ENCODE data around the gene KEL.

The KEL gene

DNA sequence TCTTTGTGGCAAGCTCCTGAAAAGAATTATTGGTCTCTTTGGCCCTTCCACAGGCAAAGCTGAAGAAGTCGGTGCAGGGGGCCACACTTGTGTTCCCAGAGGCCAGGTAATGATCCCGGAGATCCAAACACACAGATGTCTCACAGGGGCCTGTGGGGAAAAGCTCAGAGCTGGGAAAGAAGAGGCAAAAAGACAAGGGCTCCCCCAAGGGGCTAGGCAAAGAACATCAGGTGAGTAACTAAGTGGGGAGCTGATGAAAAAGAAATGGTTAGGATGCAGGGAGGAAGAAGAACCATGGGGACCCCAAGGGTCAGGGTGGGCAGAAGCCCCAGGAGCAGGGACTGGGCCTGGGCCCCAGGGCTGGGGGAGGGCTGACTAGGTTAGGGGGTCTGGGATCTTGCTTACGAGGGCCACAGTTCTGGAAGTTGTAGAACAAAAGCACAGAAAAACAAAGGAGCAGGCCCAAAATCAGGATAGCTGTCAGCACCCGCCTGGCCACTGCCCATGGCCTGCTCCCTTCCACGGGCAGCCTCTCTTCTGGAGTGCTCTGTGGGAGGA lies 1.1 kb downstream of the KEL start:
- DNase-seq: no peak

DNA sequence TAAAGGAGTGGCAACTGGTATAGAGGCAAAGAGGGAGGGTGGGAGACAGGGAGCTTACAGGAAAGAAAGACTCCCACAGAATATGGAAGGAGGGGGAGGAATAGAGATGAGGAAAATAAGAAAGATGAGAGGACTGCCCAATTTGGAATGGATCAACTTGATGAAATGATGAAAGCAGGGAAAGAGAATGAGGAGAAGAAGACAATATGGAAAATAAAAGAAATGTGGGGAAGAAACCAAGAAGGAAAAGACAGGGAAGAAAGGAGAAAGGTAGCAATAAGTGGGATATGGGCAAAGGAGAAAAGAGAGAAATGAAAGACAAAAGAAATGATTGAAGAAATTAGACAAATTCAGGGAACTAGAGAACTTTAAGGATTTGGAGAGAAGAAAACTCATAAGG lies 3.0 kb downstream of the KEL start:
- no peak for DNase-seq

DNA sequence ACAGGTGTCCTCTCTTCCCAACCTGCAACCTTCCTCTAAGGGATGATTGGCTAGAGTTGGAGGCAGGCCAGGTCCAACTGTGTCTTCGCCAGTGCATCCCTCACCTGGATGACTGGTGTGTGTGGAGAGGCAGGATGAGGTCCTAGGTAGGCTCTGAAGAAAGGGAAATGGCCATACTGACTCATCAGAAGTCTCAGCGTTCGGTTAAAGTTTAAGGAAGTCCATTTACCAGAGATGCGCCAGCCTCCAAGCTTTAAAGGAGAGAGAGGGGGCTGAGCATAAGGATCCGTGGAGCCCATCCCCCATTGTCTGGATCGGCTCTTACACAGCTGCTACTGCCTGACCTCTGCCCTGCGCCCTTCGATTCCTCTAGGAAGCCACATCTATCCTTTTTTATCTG lies 4.4 kb downstream of the KEL start:
- DNase-seq: no peak

DNA sequence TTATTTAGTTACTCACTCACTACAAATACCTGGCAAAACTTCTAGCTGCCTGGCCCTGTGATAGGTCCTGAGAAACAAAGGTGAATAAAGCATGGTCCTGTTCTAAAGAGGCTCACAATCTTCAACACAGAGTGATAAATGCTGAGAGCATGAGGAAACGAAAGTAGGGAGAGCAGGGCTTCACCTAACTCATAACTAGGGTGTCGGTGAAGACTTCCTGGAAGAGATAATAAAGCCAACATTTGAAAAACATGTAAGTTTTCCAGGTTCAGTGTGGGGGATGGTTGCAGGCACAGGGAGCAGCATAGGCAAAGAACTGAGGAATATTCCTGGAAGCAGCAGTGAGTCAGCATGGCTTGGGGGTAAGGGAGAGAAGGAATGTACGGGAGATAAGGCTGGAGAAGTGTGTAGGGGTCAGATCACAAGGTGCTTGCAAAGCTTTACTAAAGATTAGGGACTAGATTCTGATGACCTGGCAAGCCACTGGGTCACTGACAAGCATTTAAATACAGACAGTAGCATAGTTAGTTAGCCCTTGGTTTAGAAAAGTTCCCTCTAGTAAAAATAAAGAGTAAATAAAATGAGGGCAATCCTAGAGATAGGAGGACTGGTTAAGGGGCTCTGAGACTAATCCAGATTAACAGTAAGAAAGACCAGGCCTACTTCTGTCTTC lies 5.1 kb downstream of the KEL start:
- no peak for DNase-seq

DNA sequence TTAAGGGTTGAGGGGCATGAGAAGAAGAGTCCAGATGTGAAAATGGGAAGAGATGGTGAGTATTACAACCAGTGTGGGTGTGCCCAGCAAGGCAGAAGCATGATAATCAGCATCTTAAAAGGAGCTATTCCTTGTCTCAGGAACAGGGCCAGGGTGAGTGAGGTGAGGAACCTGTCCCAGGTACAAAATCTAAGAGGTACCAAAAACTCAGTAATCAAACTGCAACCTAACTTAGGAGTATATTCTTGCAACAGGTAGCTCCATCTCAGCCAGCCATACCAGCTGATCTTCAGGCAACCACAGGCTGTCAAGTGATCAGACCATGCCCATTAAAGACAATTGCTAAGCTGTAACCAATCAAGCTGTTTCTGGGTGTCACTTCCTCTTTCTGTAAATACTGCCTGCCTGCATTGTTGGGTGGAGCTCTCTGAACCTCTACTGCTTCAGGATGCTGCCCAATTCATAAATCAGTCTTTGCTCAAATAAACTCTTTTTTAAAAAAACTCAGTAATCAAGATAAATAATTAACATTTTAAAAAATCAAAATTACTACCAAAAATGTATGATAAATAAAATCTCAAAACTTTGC lies 7.4 kb downstream of the KEL start:
- DNase-seq: no peak

DNA sequence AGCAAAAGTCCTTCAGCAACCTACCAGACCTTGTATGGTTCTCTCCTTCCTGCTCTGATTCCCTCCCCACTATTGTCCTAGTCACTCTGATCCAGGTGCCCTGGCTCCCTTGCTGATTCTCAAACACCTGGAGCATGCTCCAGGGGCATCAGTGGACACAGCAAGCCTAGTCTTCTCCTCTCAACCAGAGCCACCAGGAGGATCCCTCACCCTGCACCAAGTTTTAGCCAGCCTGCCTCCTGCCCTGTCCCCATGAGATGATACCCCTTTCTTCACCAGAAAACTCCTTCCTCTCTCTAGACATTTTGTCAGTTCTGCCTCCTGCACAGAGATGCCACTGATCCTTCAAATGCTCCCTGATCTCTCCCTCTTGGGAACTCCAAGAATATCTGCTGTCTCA lies 11.9 kb downstream of the KEL start:
- no peak for DNase-seq

DNA sequence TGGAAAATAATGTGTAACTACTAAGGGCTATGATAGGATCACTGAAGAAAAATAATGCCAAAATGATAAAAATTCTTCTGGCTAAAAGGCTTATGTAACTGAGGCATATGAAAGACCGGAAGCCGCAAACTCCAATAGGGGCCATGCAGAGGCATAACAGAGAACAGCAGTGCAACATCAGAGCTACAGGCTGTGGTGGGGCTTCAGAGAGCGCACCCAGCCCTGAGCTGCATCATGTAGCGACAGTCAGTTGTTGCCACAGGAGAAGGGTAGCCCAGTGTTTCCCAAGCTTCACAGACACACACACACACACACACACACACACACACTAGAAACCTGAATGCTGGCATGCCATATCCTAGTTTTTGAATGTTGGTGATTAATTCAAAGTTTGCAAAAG lies 13.6 kb downstream of the KEL start:
- DNase-seq: no peak

DNA sequence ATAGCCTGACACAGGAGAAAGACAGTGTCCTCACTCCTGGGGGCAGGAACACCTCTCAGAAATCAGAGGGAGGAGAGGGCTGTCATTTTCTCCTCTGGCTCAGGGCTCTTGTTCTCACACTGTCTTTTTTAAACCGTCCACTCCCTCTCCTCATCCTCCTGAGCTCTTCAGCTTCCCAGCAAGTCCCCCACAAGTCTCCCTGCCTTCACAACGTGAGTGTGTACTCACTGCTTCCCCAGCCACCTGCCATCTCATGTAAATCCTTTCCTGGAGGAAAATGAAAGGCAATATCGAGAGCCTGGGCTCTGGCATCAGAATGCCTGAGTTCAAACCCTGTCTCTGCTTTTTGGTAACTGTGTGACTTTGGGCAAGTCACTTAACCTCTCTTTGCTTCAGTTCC lies 17.2 kb downstream of the KEL start:
- no peak for DNase-seq

DNA sequence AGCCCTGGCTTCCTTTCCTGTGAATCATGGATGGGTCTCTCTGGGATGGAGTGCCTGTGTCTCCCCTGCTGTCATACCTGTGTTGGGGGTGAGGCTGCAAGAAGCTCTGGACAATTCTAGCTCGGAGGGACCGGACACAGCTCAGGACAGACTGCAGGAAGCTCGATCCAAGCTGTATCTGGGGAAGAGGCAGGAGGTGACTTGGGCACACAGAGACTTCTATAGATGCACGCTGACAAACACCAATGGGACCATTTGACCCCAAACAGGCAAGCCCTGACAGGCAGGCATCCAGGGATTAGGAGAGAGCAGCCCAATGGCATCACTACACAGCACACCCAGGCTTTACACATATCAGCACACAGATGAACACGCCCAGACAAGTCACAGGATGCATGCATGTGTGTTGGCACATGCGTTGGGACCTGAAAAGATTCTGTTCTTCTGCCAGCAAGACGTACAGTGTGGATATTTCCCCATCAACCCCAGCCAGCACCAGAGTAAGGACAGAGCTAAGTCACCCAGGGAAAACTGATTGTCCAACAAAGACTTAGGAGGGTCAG lies 18.4 kb downstream of the KEL start:
- DNase-seq: no peak

DNA sequence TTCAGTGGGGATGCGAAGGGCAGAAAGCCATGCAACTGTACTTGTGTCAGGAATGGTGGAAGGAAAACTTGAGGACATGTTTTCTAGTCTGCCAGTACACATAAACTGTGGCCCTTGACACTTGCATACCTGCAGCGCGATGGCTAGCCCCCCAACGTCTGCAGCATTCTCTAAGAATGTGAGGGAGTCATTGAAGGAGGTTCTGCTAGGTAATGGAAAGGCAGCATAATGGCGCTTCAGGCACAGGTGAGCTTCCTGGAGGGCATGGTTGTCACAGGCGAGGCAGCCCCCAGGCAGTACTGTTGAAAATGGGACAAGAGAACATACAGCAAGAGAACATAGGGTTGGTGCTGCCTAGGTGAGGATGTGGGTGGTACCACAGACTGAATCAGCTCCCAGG lies 19.4 kb downstream of the KEL start:
- DNase-seq: no peak

DNA sequence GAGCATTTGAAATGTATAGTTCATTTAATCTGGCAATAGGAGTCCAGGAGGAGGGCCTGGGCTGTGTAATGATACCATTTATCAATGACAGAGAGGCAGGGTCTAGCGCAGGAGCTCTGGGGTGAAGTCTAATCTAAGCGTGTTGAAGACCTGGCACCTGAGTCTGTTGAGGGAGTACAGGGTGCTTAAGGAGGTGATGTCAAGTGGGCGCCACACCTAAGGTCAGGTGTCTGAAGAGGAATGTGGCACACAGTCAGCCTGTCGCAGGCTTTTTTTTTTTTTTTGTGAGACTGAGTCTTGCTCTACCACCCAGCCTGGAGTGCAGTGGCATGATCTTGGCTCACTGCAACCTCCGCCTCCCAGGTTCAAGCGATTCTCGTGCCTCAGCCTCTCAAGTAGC lies 20.6 kb downstream of the KEL start:
- DNase-seq: no peak

DNA sequence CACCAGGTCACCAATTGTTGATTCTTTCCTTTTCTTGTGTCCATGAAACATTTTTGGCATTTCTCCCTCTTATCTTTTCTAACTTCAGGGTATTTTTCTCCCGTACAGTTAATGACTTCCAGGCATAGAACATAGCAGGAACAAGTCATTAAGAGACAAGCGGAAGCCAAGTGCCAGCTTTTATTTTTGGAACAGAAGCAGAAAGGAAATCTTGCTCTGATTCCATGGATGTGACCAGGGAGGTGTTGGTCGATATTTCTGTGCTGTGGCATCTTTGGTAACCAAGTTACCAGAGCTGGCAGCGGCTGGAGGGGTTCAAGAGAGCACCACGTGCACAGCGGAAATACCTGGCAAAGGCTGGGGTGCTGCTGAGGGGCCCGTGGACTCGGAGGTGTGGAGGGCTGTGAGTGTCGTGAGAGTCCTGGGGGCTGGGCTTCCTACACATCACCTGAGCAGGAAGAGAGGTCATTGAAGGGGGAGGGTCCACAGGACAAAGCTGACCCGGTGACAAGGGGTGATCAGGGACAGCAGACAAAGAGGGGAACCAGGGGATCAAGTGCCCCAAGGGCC lies 21.1 kb downstream of the KEL start:
- no peak for DNase-seq

DNA sequence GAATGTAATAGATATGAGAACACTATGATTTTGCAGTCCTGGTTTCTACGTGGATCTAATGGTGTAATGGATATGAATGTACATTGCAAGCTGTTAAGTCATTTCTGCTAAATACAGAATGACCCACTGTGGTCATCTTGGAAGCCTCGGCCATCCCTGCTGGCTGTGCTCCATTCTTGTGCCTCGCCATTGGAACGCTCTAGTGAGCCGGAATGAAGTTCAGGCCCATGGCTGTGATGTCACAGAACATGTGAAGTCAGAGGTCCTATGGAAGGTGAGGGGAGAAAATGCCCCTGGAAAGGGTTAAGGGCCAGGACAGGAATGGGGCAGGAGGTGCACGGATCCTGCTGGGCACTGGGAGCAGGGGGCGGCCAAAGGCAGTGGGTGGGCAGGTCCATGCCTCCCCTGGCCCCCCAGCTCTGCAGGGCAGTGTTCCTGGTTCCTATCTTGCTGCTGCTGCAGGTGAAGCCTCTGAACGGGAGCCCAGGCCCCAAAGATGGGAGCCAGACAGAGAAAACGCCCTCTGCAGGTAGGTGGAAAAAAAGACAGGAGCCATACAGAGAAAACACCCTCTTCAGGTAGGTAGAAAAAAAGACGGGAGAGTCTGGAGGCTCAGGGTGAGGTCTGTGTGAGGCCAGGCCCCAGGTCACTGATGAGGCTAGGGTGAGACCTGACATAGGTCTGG lies 22.8 kb downstream of the KEL start, which contains the start of gene LLCFC1:
Gene LLCFC1, plus strand, starts transcription at position 259 of the 685 bp plus-strand sequence. Its CDS starts 138 bp downstream, at position 397.
- DNase-seq: peak; percentile 0 to 1

DNA sequence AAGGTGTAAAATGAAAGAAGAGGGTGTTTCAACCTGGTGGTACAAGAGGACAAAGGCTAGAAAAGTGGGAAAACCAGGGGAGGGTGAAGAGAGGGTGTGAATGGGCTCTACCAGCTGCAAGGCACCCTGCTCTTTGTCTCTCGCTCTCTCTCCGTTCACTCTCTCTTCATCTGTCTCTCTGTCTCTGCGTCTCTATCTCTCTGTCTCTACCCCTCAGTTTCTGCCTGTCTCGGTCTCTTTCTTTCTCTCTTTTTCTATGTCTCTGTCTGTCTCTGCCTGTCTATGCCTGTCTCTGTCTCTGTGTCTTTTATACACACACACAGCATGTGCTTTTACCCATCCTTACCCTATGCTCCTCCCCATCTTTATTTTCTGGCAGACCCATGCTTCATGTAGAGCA lies 23.6 kb downstream of the KEL start:
- no peak for DNase-seq

DNA sequence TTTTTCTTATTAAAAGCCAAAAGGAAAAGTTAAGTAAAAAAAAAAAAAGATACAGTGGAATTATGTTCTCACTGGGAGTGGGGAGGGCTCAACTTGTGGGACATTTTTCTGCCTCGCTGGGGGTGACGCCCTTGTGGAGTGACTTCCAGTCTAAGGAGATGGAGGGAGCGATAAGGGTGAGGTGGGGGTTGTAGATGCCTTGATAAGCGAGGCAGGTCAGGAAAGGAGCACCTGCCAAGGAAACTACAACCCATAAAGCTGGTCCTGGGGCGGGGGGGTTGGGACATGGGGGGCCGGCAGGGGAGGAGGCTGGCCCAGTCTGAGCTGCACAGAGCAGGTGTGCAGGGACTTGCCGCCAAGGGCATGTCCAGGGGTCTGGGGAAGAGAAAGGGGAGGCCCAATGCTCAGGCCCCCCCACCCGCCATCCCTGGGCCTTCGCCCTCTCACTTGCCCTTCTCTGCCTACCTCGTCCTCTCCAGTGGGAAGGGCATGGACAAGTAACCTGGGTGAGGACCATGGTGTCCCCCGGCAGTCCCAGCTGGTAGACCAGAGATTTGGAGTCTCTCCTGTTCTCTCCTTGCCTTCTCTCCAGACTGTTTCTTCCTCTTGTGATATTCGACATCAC lies 26.1 kb downstream of the KEL start:
- no peak for DNase-seq

DNA sequence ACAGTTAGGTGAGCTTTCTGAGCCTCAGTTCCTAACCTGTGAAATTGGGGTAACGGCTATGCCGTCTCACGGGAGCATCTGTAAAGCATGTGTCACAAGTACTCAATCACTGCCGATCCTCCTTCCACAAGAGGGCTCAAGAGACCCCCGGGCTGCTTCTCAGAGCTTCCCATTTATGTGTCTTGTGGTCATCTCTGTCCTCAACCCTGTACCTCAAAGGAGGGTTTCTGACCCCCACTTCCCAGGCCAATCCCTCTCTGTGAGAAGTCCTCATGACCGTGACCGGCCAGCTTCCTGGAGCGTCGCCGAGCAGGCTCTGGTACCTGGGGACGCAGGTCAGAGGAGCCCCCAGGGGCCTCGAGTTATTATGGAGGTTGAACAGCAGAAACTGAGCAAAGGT lies 28.1 kb downstream of the KEL start:
- DNase-seq: no peak

DNA sequence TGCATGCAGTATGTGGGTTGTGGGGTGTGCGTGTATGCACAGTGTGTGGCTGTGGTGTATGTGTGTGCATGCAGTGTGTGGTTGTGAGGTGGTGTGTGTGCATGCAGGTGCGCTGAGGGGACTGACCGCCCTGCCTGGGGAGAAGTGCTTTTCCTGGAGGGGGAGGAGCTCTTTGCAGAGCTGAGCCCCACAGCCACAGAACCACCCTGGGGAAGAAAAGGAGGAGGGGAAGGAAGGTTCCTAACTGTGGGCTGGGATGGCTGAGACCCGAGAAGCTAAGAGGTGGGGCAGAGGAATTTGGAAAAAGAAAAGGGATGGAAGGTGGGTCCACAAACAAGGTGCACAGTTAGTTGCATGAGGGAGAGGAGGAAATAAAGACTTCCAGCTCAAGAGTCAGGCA lies 28.5 kb downstream of the KEL start, which contains the start of gene TRPV5:
Gene TRPV5, minus strand, starts transcription at position 123 of the 400 bp plus-strand sequence. CDS start 287 bp downstream, outside the sequence.
- no peak for DNase-seq

DNA sequence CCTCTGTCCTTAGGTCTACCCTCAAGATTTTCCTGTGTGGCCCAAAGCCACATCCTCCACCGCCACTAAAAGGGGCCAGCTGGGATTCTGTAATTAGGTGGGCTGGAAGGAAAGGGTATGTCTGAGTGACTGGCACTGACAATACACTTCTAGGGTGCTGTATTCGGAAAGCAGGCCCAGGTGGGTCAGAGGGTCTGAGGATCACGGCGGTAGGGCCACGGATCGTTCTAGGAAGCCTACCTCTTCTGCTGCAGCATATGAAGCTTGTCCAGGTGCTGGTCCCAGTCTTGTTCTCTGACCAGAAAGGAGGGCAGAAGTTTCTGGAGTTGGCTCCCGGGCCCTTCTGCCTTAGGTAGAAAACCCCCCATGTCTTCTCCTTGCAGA lies 29.1 kb downstream of the KEL start:
- no peak for DNase-seq

DNA sequence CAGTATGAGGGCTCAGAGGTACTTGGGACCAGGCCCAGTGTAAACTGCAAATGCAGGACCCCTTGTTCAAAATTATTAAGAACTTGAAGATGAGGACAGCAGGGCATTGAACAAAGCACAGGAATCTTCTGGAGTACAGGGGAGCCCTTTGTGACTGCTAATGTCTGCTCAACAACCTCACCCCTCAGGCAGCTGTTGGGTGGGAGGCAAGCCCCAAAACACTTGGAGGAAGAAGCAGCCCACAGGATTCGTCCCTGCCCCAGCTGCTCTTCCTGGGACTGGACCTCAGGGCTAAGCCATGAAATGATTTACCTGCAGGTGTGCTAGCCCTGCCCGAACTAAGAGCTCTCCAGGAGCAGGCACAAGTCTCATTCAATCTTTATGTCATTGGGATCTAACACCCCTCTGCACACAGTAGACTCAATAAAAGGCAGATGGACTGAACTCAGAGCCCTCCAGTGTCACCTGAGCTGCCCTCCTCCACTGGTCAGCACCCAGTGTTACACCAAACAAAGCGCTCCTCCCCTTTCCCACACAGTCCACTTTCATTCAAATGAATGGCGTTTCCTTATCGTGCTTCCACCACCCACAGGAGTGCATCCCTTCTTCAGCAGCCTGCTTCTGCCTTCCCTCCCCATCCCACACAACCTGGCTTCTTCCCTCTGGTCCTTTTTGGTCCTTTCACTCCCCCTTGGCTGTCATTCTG lies 29.6 kb downstream of the KEL start:
- no peak for DNase-seq

DNA sequence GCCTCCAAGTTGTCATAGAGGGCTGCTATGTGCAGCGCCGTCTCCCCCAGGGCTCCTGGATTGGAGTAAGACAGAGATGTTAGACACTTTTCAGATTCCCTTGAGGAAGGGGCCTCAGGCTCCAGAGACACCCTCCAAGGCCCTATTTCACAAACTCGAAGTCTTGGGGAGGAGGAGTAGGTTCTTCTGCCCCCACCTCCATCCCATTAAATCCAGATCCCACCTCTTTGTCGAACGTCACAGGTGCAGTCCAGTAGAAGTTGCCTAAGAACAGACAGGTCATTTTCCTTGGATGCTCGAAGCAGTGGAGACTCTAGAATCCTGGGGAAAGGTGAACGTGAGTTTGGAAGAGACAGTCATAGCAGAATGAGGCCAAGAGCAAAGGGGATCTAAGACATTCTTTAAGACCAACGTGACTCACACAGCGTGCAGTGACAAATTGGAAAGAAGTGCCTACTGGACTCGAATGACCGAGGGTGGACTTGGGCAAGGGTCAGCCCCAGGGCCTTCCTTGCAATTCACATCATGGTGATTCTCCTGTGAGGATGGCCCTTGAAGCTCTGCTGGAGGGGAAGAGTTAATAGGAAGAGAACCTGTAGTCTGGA lies 31.9 kb downstream of the KEL start:
- DNase-seq: no peak

DNA sequence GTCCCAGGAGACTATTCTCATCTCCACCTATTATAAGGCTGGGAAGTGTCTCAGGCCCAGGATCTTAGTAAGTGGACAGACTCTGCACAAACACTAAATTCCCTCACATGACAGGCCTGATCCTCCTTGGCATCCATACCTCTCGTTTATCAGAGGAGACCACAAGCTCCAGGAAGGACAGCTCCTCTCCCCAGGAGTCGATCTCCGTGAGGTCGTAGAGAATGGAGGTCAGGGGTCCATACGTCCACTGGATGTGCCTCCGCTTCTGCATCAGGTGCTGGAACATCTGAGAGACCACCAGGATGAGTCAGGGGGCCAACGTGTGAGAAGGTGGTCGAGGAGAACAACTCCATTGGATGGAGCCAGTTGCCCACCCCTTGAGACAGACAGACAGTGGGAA lies 34.2 kb downstream of the KEL start:
- no peak for DNase-seq

Data from SHP77 (cell line).